ENCODE results near the gene CHRNA4. TPM values are rescaled to one million over a fixed set of nuclear protein-coding genes. Genes with fewer than 3 reads are reported as not detected.

Gene CHRNA4
- total RNA-seq, 1 donor from 2014 or later: 0.63 TPM

- no peak for TF ChIP-seq CTCF (IDR thresholded peaks at IDR 0.05; ENCODE audit: unreplicated experiment)
- Mint-ChIP-seq H3K4me1 (no peaks in the 10 kb centered on the region), H3K4me3 (no peak overlapping the region)
These were observed 58.0 kb downstream of the CHRNA4 start for GRCh38 chr20:63303095-63303666.

GRCh38 chr20:63301671-63302070 lies 59.5 kb downstream of the CHRNA4 start:
- Mint-ChIP-seq H3K4me1 (no peaks in the 10 kb centered on the region), H3K36me3 (no peaks in the 10 kb centered on the region), H3K9me3 (peaks cover 8% of the 10 kb centered on the region), H3K27ac (no peak overlapping the region), H3K27me3 (ENCODE audit: low read depth) (peaks cover 42% of the 10 kb centered on the region), H3K4me3 (no peak overlapping the region)
- TF ChIP-seq CTCF (IDR thresholded peaks at IDR 0.05; ENCODE audit: unreplicated experiment): no peak
- no peak for DNase-seq (ENCODE audit: low spot score in 2 of 2, unreplicated experiment in 2 of 2)

More at GRCh38 chr20:63303095-63303666, 58.0 kb downstream of the CHRNA4 start:
- H3K27me3 Mint-ChIP-seq (ENCODE audit: low read depth): peaks cover 39% of the 10 kb centered on the region
- peaks cover 8% of the 10 kb centered on the region for H3K9me3 Mint-ChIP-seq
- H3K36me3 Mint-ChIP-seq: no peaks in the 10 kb centered on the region
- H3K27ac Mint-ChIP-seq: no peak overlapping the region
- DNase-seq (ENCODE audit: low spot score in 2 of 2, unreplicated experiment in 2 of 2): no peak

- Mint-ChIP-seq H3K27me3 (ENCODE audit: low read depth) (peaks cover 51% of the 10 kb centered on the region), H3K9me3 (peaks cover 8% of the 10 kb centered on the region), H3K4me3 (no peak overlapping the region), H3K27ac (no peak overlapping the region), H3K36me3 (no peaks in the 10 kb centered on the region), H3K4me1 (peaks cover 1% of the 10 kb centered on the region)
- DNase-seq (ENCODE audit: low spot score in 2 of 2, unreplicated experiment in 2 of 2): no peak
- TF ChIP-seq CTCF (IDR thresholded peaks at IDR 0.05; ENCODE audit: unreplicated experiment): no peak
These were observed 62.3 kb downstream of the CHRNA4 start for GRCh38 chr20:63298731-63299312.

- no peaks in the 10 kb centered on the region for H3K36me3 Mint-ChIP-seq
- peaks cover 8% of the 10 kb centered on the region for H3K9me3 Mint-ChIP-seq
- H3K27me3 Mint-ChIP-seq (ENCODE audit: low read depth): peaks cover 50% of the 10 kb centered on the region
These were observed 63.2 kb downstream of the CHRNA4 start for GRCh38 chr20:63297796-63298572.

GRCh38 chr20:63297371-63297781 lies 63.8 kb downstream of the CHRNA4 start:
- H3K27ac Mint-ChIP-seq: no peak overlapping the region
- no peak for DNase-seq (ENCODE audit: low spot score in 2 of 2, unreplicated experiment in 2 of 2)
- peaks cover 8% of the 10 kb centered on the region for H3K9me3 Mint-ChIP-seq
- H3K4me1 Mint-ChIP-seq: peaks cover 1% of the 10 kb centered on the region
- H3K4me3 Mint-ChIP-seq: no peak overlapping the region
- H3K36me3 Mint-ChIP-seq: no peaks in the 10 kb centered on the region
- no peak for TF ChIP-seq CTCF (IDR thresholded peaks at IDR 0.05; ENCODE audit: unreplicated experiment)
- peaks cover 44% of the 10 kb centered on the region for H3K27me3 Mint-ChIP-seq (ENCODE audit: low read depth)

More at GRCh38 chr20:63297796-63298572, 63.2 kb downstream of the CHRNA4 start:
- H3K4me3 Mint-ChIP-seq: no peak overlapping the region
- TF ChIP-seq CTCF (IDR thresholded peaks at IDR 0.05; ENCODE audit: unreplicated experiment): no peak
- DNase-seq (ENCODE audit: low spot score in 2 of 2, unreplicated experiment in 2 of 2): no peak
- no peak overlapping the region for H3K27ac Mint-ChIP-seq
- H3K4me1 Mint-ChIP-seq: peaks cover 1% of the 10 kb centered on the region

Measured in mesothelial cell of epicardium (in vitro differentiated cells).